Globus pallidus (tissue), 1 donor: ENCODE data around the gene PEX6.

Source experiments
- DNase-seq: peaks from one replicate; pipeline ENCODE4 v3.0.0-alpha.2; 2015; ENCODE audit warnings: low spot score

PEX6 gene, protein sequence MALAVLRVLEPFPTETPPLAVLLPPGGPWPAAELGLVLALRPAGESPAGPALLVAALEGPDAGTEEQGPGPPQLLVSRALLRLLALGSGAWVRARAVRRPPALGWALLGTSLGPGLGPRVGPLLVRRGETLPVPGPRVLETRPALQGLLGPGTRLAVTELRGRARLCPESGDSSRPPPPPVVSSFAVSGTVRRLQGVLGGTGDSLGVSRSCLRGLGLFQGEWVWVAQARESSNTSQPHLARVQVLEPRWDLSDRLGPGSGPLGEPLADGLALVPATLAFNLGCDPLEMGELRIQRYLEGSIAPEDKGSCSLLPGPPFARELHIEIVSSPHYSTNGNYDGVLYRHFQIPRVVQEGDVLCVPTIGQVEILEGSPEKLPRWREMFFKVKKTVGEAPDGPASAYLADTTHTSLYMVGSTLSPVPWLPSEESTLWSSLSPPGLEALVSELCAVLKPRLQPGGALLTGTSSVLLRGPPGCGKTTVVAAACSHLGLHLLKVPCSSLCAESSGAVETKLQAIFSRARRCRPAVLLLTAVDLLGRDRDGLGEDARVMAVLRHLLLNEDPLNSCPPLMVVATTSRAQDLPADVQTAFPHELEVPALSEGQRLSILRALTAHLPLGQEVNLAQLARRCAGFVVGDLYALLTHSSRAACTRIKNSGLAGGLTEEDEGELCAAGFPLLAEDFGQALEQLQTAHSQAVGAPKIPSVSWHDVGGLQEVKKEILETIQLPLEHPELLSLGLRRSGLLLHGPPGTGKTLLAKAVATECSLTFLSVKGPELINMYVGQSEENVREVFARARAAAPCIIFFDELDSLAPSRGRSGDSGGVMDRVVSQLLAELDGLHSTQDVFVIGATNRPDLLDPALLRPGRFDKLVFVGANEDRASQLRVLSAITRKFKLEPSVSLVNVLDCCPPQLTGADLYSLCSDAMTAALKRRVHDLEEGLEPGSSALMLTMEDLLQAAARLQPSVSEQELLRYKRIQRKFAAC

DNA sequence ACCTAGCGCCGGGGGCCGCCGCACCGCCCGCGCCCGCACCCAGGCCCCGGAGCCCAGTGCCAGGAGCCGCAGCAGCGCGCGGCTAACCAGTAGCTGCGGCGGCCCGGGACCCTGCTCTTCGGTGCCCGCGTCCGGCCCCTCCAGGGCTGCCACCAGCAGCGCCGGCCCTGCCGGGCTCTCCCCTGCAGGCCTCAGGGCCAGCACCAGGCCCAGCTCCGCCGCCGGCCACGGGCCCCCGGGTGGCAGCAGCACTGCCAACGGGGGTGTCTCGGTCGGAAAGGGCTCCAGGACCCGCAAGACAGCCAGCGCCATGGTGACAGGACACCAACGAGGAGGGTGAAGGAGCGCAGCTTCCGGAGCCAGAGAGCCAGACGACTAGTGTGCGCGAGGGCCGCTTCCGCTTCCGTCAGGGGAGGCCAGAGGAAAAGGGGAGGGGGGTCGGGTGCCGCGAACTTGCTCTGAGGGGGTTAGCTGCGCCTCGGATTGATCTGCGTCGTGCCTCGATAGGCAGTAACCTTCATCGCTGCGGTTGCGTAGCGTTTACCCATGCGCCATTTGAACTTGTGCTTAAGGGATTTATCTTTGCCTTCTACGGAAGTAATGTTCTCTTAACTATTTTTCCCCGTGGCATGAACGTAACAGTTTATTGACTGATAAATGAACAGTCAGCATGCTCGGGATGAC, at the start of gene PEX6:
Gene PEX6 (minus strand): TSS at position 343 of the 684 bp plus-strand sequence. CDS start 31 bp downstream, at position 312.
- peak; percentile 78 for DNase-seq

DNA sequence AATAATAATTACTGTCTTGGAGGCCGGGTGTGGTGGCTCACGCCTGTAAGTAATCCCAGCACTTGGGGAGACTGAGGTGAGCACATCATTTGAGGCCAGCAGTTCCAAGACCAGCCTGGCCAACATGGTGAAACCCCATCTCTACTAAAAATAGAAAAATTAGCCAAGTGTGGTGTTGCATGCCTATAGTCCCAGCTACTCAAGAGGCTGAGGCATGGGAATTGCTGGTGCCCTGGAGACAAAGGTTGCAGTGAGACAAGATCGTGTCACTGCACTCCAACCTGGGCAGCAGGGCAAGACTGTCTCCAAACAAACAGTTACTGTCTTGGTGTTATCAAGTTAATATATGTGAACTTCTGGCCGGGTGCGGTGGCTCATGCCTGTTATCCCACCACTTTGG, 47.4 kb upstream of the PEX6 start:
- DNase-seq: no peak

DNA sequence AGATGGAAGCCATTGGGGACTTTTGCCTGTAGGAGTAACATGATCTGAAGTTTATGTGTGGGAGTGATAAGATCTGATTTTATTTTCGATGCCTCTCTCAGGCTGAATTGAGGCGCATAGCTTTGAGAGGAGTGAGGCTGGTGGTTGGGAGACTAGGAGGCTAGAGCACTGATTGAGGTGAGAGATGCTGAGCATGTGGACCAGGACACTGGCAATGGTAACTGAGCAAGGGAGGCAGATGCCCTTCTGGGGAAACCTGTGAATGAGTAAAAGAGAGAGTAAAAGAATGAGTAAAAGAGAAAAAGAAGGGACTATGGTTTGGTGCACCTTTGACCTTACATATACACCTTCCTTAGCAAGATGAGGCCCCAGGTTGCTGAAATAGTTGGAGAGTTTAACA, 45.5 kb upstream of the PEX6 start:
- DNase-seq: no peak

DNA sequence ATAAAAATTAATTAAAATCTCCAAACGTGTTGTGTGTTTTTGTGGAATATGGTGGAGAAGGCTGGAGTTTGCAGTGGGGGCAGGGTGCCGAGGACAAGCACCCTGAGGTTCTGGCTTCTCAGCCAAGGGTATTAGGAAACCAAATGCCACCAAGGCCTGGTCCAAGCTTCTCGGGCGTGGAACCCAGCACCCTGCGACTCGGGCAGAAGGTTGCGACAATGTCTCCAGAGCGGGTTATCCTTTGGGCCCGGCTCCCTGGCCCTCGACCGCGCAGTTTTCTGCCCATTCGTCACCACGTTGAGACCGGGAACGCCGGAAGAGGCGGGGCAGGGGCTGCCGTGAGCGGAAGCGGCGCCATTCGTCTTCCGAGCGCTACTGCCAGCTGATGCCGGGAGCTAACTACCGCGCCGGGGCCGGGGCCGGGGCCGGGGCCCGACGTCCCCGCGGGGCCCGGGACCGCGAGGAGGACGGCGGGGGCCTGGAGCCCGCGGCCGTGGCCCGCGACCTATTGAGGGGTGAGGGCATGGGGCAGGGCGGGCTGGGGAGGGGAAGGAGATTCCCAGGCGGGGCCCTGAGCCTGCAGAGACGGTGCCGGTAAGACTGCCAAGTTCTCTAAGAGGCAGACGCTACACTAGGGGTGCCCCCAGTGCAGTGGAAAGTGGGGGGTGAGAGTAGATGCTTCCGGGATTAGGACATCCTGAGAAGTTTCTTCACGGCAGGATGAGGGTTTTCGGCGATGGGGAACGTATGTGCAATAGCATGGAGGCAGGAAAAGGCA, 42.5 kb upstream of the PEX6 start, which contains the start of gene RRP36:
Gene RRP36 (plus strand): TSS at position 354 of the 778 bp plus-strand sequence. CDS start 32 bp downstream, at position 386.
- peak; percentile 64 for DNase-seq

DNA sequence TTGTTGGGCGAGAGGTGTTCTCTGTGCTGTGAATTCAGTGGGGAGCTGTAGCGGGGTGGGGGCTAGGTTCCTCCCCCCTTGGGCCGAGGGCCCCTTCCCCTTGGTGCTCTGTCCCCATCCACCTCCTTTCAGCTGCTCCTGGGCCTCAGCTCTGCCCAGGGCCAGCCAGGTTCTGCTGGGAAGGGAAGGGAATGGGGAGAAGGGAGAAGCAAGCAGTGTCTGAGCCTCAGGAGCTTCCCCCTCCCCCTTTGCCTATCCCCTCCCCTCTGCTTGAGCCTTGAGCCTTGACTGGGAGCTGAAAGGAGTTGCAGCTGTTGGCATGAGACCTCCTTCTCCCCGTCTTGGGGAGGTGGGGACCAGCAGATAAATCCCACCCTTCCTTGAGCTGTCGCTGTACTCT, 41.9 kb upstream of the PEX6 start:
- no peak for DNase-seq

DNA sequence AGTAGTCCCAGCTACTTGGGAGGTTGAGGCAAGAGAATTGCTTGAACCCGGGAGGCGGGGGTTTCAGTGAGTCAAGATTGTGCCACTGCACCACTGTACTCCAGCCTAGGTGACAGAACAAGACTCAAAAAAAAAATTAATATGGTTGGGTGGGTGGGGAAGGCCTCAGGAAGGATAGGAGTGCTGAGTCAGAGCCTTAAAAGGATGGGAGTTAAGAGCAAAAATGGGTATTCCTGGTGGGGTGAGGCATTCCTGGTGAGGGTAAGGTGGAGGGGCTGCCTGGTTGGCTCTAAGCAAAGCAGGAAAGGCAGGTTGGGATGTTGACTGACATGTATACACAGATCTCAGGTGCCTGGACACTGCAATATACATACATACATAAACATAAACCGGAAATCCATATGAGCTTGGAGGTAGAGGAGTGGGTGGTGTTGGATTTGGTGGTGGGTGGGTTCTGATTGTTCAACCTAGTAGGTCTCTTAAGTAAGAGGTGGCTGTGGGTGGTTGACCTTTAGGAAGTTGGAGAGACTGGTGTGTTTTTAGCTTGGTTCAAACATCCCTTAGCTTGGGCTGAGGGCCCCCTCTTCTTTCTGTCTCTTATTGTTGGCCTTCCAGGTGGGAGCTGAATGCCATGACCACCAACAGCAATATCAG, 41.2 kb upstream of the PEX6 start:
- DNase-seq: no peak

DNA sequence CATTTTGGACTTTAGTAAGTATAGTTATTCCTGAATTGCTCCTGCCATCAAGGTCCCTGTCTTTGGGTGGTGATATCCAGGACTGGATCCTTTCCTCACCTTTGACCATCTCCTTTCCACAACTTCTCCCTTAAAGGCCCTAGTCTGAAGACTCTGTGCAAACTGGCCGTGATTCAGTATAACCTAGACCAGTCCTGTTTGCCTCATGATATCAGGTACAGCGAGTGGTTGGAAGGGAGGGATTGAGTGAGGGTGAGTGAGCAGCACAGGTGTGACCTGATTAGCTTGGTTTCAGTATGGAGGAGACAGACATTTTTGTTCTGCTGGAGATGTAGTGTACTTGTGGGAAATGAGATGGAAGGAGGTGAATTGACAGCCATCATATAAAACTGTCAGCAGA, 40.2 kb upstream of the PEX6 start:
- no peak for DNase-seq

DNA sequence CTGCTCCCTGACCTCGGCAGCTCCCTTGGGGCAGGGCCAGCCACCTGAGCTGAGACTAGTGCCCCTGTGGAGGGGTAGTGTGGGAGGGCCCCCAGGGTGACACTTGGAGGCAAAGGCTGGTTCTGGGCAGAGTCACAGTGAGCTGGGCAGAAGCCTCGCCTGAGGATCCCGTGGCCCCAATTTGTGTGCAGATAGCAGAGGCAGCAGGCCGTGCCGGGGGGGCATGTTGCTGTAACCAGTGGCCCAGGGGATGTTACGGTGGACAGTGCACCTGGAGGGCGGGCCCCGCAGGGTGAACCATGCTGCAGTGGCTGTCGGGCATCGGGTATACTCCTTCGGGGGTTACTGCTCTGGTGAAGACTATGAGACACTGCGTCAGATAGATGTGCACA, 38.0 kb upstream of the PEX6 start:
- DNase-seq: no peak

DNA sequence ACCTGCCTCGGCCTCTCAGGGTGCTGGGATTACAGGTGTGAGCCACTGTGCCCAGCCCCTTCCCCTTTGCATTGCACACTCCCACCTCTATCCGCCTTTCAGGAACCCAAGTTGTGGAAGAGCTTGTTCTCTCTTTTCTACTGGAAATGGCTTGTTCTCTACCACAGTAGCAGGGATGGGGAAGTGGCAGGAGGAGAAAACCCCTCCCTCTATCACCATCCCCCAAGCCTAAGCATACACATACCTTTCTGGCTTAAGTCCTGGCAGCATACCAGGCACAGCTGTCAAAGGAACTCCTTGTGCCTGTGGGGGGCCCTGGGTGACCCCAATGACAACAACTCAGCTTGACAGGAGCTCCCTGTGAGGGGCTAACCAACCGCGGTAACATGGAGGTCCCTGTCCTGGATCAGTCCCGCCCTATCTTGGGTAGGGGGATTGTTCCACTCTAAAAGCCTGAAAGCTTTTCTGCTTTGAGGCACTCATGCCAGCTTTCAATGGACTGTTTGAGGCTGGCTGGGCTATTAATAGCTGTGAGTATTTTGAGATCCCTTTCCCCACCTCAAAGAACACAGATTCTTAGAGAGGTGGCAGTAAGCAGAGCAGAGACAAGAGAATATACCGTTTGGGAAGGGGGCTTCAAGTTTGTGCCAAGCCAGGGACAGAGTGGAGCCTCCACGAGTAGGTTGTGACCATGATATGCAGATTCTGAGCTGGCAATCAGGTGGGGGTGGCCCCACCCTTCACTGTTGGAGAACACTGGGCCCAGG, 37.4 kb upstream of the PEX6 start:
- no peak for DNase-seq

DNA sequence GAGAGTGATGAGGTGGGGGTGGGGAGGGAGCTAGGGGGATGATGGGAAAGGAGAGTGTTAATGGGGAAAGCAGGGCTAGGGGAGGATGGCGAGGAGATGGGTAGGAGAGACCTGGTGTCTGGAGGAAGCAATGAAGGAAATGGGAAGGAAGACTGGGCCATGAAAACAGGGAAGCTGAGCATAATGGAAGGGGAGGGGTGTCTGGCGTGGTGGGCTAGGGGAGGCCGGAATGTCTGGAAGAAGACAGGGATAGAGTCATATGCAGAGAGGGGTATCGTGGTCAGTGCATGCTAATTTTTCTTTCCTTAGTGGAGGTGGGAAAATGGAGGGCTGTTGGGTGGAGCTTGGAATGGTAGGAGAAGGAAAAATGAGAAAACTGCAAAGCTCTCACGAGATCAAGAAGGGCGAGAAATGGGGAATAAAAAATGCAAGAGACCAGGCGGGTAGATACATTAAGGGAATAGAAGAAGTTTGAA, 35.5 kb upstream of the PEX6 start:
- DNase-seq: no peak

DNA sequence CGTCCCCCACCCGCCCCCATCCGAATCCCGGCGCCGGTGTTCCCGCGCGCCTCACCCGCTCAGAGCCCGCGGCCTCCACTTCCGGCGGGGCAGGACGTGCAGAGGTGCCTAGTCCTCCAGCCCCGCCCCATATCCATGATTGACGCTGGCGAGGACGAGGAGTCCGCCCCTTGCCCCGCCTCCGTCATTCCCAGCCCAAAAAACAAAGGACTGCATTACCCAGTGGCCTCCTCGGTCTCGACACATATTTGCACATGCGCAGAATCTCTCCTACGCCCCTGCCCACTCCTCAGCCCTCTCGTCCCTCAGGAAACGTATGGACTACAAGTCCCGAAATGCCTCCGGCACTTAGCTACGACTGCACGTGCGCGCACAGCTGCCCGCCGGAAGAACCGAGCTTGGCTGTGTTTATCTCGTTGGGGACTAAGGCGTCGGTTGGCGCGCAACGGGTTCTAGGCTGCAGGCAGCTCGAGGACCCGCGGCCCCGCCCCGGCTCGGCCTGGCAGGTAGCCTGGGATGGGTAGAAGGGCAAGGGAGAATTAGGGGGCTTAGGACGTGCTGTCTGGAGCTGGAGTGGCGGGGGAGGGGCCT, 35.0 kb upstream of the PEX6 start, which contains the start of the genes KLHDC3 and MEA1:
Gene KLHDC3 (plus strand): TSS at position 407 of the 591 bp plus-strand sequence. CDS start 2,944 bp downstream, outside the sequence.
Gene MEA1 (minus strand): TSS at position 104 of the 591 bp plus-strand sequence. CDS start 133 bp downstream, outside the sequence.
- DNase-seq: peak; percentile 100

DNA sequence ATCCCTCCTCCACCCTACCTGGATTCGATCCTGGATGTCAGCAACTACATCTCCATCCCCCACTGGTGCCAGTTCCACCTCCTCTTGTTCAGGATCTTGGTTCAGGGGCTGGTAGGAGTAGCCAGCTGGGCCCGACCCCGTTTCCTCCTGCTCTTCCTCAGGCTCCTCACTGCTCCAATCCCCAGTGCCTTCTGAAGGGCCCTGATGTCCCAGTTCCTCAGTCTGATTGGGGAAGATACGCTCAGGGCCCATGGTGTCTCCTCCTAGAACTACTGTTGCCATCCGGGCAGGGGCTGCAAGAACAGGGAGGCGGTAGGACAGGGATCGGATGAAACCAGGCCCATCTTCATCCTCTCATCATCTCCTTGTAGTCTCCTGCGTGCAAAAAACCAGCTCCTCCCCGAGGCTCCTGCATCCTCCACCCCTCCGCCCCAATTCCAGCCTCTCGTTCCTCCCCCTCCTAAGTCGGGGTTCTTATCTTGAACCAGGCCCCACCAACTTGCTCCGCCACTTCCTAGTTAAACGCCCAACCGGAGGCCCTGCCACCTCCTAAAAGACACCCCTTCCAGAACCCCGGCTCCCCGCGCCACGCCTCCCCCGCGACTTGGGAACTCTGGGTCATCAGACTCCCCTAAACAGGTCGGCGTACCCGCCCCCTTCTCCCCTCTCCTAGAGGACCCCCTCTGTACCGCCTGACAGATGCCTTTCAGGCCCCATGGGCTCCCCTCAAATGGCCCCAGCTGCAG, 34.3 kb upstream of the PEX6 start:
- no peak for DNase-seq

DNA sequence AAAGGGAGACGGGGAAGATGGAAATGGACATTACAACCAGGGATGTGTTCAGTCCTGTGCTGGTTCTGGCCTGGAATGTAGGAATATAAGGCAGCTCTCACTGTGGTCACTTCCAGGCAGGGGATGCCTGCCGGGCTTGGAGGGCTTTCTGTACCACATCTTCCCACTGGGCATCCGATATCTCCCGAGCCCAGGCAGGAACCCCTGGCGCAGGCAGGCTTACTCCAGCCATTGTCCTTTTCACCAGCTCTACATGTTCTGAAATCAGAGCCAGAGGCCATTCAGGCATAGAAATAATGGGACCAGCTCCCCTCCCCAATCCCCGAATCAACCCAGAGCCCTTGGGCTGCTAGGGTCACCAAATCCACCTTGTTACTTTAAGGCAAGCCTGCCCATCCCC, 33.4 kb upstream of the PEX6 start:
- no peak for DNase-seq

DNA sequence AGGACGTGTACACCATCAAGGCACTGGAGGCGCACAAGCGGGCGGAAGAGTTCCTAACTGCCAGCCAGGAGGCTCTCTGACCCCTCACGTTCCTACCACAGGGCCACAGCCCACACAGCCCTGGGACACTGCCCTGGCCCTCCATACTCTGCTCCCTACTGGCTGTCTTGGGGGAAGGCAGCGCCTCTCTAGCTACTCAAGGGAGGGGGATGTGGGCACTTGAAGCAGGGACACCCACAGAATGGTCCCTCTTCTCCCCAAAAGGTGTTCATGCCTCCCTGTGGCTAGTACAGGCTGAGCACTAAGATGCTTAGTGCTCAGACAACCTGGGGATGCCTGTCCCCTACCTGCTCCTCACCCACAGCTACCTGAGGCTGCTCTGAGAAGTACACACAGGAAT, 32.2 kb upstream of the PEX6 start:
- DNase-seq: no peak

DNA sequence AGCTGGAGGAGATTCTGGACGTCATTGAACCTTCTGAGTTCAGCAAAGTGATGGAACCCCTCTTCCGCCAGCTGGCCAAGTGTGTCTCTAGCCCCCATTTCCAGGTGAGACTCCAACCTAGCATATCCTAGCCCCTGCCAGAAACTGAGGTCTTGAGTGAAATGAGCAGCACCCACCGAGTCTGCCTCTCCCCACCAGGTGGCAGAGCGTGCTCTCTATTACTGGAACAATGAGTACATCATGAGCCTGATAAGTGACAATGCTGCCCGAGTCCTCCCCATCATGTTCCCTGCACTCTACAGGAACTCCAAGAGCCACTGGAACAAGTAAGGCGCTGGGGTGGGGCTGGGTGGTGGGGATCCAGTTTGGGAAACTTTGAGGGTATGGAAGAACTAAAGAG, 30.1 kb upstream of the PEX6 start:
- no peak for DNase-seq

DNA sequence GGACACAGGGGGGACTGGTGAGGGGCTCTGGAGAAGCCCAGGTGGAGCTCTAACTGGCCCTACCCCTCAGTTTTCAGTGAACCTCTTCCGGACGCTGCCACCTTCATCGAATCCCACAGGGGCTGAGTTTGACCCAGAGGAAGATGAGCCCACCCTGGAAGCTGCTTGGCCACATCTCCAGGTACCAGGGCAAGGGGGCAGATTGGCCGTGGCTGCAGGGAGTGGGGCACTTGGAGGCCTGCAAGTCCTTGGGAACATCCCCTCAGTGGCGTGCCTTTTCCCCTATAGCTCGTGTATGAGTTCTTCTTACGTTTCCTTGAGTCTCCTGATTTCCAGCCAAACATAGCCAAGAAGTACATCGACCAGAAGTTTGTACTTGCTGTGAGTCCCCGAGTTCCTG, 28.1 kb upstream of the PEX6 start:
- DNase-seq: no peak

DNA sequence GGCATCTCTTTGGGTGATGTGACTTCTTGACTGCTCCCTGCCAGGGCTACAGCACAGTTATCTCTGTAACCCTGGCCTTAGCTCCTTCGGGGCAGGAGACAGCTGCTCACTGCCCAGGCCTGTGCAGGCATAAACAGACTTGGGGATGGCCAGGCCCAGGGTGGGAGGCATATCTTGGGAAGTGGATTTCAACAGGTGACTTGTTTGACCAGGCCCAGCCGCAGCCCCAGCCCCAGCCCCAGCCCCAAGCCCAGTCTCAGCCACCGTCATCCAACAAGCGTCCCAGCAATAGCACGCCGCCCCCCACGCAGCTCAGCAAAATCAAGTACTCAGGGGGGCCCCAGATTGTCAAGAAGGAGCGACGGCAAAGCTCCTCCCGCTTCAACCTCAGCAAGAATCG, 27.3 kb upstream of the PEX6 start:
- DNase-seq: no peak

DNA sequence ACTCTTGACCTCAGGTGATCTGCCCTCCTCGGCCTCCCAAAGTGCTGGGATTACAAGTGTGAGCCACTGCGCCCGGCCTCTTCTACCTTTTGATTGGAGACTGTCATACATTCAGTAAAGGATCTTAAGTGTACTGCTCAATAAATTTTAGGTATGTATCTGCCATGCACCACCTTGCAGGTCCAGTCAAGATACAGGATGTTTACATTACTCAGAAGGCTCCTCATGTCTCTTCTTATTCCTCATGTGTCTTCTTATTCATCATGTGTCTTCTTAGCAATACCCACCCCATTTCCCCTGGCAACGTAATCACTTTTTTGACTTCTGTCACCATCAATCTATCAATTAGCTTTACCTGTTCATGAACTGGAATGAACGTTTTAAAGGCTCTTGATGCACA, 26.9 kb upstream of the PEX6 start:
- DNase-seq: no peak

DNA sequence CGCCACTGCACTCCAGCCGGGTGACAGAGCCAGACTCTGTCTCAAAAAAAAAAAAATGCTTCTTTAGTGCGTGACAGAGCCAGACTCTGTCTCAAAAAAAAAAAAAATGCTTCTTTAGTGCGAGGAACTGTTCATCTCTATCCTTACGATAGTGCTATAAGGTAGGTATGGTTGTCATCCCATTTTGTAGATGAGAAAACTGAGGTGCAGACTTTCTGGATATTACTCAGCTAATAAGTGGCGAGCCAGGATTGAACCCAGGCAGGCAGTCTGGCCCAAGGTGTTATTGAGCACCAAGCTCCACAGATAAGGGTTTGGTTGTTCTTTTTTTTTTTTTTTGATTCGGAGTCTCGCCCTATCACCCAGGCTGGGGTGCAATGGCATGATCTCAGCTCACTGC, 22.9 kb upstream of the PEX6 start:
- DNase-seq: no peak
